NCI-H1417 treated with DMSO at 0.1 percent for 48 hours (cell line): Measurements from ENCODE around the gene LARP1.
"Not testable (repeated sequence)": the region's sequence is repeated elsewhere in the genome, so short reads cannot be mapped to it uniquely, and the experiment has no call there.

ENCODE experiments used
- DNase-seq: peaks from one replicate; lab custom pipeline; 2025; lab: John Stamatoyannopoulos, UW

The LARP1 gene

GRCh38 chr5:154734370-154735248, 20.6 kb upstream of the LARP1 start:
- DNase-seq: no peak

- DNase-seq: not testable (repeated sequence)
Observed at GRCh38 chr5:154735362-154735761, 19.8 kb upstream of the LARP1 start.

GRCh38 chr5:154736372-154736771, 18.8 kb upstream of the LARP1 start:
- DNase-seq: not testable (repeated sequence)

GRCh38 chr5:154737667-154738320, 17.4 kb upstream of the LARP1 start:
- no peak for DNase-seq

GRCh38 chr5:154740483-154740882, 14.7 kb upstream of the LARP1 start:
- no peak for DNase-seq

GRCh38 chr5:154740957-154741356, 14.2 kb upstream of the LARP1 start:
- no peak for DNase-seq

GRCh38 chr5:154741415-154741814, 13.8 kb upstream of the LARP1 start:
- no peak for DNase-seq

GRCh38 chr5:154743812-154744211, 11.4 kb upstream of the LARP1 start:
- DNase-seq: no peak

- DNase-seq: no peak
Observed at GRCh38 chr5:154745349-154745748, 9.8 kb upstream of the LARP1 start.

- no peak for DNase-seq
Observed at GRCh38 chr5:154749491-154749890, 5.7 kb upstream of the LARP1 start.

- DNase-seq: not testable (repeated sequence)
Observed at GRCh38 chr5:154750641-154751040, 4.5 kb upstream of the LARP1 start.

- DNase-seq: no peak
Observed at GRCh38 chr5:154751854-154752253, 3.3 kb upstream of the LARP1 start.

- DNase-seq: no peak
Observed at GRCh38 chr5:154753792-154754191, 1.4 kb upstream of the LARP1 start.

- DNase-seq: peak; percentile 79
Observed at GRCh38 chr5:154754460-154755360, 467 bp upstream of the LARP1 start.

- DNase-seq: no peak
Observed at GRCh38 chr5:154756009-154756867, 1.1 kb downstream of the LARP1 start.

GRCh38 chr5:154756868-154757813, 2.0 kb downstream of the LARP1 start:
- no peak for DNase-seq

- DNase-seq: no peak
Observed at GRCh38 chr5:154757814-154758406, 2.7 kb downstream of the LARP1 start.

- DNase-seq: no peak
Observed at GRCh38 chr5:154758493-154758892, 3.3 kb downstream of the LARP1 start.

GRCh38 chr5:154758977-154759376, 3.8 kb downstream of the LARP1 start:
- DNase-seq: no peak

GRCh38 chr5:154759868-154760267, 4.7 kb downstream of the LARP1 start:
- DNase-seq: not testable (repeated sequence)
